Stimulated activated CD8-positive, alpha-beta memory T cell treated with anti-CD3 and anti-CD28 coated beads, Interleukin-7, amount 100 ng/mL, for 24 hours (primary cell): ENCODE measurements around the gene ACTL10.

Experiments
- DNase-seq: peaks from one replicate; pipeline ENCODE4 v3.0.0-alpha.2; 2020; ENCODE audit warnings: low read depth

Gene ACTL10

DNA sequence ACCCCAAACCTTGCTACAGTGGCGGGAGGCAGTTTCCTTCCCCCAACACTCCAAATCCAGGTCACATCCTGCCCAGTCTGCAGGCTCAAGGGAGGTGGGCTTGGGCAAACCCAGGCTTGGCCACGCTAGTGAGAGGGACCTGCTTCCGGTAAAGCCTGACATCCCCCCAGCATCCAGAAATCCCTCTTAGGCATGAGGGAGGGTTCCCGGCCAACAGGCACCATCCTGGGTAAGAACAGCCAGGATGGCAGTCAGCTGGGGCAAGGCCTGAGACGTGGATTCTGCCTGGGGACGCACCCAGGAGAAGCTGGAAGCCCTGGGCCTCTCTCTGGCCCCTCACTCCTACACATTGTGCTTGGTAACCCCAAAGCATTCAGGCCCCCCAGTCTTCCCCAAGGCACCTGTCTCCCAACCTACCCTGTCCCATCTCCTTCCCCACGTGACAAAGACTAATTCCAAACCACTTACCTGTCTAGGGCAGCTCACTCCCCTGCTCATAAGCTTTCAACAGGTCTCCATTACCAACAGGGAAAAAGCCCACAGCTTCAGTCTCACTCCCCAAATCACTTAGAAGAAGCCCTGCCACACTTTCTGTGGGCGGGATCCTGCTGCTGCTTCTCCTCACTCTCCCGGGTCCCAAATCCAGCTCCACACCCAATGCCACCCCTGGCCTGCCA is 2.5 kb upstream of the ACTL10 start:
- DNase-seq, result no peak

DNA sequence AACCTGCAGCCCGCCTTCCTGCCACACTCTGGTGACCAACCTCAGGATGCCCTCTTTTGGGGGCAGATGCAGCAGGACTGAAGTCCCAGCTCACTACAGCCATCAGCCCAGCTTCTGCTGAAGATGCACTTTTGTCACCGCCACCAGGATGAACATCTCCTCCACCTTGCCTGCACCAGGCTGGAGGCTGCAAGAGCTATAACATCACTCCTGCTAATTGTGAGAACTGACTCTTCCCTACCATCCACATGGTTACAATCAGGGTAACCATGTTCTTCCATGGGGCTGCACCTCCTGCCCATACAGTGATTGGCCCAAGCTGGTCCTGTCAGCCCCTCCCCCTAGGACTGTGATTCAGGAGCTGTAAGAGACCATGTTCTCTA is 2.0 kb upstream of the ACTL10 start:
- DNase-seq, result no peak

DNA sequence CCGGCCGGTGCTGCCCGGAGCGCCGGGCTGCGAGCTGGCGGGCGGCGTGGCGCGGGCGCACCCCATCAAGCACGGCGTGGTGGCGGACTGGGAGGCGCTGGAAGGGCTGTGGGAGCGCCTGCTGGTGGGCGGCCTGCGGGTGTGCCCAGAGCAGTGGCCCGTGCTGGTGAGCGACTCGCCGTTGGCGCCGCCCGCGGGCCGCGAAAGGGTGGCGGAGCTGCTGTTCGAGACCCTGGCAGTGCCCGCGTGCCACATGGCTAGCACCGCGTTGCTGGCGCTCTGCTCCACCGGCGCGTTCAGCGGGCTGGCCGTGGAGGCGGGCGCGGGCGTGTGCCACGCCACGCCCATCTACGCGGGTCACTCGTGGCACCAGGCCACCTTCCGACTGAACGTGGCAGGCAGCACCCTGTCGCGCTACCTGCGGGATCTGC is 517 bp downstream of the ACTL10 start:
- DNase-seq, result no peak

DNA sequence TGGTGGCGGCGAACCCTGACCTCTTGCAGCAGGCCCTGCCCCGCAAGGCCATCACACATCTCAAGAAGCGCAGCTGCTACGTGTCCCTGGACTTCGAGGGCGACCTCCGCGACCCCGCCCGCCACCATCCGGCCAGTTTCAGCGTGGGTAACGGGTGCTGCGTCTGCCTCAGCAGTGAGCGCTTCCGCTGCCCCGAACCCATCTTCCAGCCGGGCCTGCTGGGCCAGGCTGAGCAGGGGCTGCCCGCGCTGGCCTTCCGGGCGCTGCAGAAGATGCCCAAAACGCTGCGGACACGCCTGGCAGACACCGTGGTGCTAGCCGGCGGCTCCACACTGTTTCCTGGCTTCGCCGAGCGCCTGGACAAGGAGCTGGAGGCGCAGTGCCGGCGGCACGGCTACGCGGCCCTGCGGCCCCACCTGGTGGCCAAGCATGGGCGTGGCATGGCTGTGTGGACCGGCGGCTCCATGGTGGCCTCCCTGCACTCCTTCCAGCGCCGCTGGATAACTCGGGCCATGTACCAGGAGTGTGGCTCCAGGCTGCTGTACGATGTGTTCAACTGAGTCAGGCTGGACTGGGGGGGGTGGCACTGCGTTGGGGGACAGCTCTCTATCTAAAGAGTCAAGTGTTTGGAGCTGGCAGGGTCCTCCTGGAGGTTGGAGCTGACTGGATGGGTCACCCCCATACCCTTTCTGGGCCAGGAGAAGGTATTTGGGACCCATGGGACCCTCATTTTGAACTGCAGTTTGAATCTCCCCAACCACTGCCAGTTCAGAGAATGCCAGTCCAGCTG is 1.1 kb downstream of the ACTL10 start:
- peak; percentile 50 for DNase-seq

DNA sequence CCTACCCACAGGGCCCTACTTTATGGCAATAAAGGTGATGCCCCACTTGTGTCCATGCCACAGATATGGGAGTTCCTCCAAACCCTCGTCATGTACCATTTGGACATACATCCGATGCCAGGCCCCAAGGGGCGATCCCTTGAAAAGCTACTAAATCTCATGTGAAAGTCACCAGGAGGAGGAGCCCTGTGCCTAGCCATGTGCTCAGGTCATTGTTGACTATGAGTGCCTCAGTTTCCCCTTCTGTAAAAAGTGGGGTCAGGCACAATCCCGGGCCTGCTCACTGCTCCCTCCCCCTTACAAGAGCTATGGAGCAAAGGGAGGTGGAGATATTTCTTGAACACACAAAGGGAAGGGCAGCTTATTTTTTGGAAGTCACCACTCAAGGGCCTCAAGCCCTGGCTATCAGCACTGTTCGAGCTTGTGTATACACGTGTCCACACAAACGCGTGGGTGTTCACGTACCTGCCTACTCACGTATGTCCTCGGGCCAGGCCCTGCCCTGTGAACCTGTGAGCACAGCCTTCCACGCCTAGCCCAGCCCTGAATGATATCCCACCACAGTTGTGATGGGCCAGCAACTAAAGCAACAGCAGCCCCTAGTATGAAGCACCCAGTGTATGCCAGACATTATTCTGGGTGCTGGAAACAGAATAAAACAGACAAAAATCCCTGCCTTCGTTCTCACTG is 1.9 kb downstream of the ACTL10 start:
- no peak for DNase-seq

DNA sequence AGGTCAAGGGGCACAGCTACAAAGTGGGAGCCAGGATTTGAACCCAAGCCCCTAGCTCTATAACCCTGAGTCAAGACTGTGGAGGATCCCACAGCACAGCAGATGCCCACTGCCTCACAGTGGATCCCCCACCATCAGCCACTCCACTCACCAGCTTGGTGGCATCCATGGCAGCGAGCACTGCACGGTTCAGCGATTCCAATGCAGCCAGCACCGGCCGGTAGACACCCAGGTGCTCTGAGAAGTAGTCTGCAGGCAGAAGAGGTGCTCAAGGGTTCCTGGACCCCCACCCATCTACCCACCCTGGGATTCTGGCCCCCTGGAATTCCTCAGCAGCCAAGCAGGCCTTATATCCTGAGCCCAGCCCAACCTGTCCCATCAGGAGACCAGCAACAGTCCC is 2.5 kb downstream of the ACTL10 start:
- no peak for DNase-seq

DNA sequence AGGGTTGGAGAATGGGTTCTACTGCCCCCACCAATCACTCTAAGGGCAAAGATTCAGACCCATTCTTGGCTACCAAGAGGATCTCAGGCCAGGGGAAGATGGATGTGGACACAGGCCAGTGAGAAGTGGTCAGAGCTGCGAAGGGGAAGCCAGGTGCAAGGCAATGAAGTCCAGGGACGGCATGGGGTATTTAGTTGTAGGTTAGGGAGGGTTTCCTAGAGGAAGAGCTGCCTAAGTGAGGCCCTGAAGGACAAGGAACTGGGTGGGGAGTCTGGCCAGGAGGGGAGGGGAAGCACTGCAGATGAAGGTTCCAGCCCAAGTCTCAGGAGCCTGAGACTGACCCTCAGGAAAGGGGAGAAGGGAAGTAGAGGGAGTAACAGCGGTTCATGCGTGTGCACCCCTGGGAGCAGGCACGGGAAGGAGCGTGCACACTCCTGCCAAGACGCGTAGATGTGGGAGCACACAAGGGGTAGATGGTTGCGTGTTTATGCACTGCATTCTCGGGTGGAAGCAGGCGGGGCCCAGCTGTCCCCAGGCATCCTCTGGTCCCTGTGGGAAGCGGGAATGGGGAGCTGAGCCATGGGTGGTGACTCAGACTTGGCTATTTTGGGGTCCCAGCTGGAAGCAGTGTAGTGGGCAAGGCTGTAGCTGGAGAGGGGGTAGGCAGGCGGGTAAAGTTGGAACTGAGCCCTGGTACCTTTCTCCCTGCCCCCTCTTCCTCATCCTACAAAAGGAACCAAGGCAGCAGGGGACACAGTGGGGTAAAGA is 3.3 kb downstream of the ACTL10 start:
- no peak for DNase-seq

DNA sequence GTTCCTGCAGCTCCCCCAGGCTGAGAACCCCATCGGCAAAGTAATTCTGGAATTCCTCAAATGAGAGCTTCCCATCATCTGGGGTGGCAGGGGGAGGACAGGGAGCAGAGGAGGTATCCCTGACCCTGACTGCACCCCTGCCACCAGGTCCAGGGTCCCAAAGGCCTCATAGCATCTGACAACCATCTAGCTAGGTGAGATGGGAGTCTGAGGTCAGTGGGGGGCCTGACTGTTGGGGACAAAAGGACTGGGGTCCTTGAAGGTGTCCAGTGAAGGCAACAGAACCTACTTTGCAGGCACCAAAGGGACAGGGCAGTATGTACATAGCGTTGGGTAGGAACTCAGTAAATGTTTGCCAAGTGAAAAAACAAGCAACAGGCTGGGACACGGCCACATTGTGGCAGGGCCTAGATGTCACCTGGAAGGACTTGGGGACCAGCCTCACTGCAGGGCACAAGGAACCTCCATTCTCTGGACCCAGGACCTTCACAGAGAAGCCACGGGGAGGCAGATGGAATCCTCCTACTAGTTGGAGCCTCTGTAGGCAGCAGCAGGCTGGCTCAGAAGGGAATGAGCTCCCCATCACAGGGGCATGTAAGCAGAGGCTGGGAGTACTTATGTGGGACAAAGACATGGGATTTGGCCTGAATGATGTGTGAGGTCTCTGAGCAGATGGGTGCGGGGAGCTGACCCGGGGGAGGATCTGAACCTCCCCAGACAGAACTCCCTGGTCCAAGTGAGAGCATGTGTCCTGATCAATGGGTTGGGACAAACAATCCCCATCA is 4.2 kb downstream of the ACTL10 start:
- no peak for DNase-seq

DNA sequence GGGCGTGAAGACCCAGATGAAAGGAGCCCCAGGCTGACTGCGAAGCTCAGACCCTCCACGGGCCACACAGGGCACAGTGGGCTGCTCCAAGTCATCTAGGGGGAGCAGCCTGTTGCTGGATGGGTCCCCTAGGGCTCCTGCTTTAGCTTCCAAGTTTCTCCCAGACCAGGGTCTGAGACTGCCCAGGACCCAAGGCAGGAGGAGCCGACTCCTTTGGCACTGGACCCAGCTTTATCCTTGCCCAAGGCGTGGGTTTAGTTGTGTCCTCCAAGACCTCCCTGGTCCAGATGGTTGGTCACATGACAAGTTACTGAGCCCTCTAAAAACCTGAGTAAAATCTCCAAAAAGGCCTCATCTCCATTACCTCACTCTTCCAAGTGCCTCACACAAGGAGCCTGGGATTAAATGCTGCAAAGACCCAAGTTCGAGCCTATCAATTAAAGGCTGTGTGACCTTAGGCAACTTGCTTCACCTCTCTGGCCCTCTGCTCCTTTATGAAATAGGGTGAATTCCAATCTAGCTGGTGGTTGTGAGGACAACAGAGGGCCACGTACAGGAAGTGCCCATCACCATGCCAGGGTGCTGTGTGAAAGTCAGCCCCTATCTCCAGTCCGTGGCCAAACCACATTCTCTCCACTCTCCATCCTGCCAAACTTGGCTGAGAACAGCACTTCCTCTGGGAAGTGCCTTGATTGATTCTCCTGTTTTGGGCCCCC is 5.0 kb downstream of the ACTL10 start:
- DNase-seq, result no peak

DNA sequence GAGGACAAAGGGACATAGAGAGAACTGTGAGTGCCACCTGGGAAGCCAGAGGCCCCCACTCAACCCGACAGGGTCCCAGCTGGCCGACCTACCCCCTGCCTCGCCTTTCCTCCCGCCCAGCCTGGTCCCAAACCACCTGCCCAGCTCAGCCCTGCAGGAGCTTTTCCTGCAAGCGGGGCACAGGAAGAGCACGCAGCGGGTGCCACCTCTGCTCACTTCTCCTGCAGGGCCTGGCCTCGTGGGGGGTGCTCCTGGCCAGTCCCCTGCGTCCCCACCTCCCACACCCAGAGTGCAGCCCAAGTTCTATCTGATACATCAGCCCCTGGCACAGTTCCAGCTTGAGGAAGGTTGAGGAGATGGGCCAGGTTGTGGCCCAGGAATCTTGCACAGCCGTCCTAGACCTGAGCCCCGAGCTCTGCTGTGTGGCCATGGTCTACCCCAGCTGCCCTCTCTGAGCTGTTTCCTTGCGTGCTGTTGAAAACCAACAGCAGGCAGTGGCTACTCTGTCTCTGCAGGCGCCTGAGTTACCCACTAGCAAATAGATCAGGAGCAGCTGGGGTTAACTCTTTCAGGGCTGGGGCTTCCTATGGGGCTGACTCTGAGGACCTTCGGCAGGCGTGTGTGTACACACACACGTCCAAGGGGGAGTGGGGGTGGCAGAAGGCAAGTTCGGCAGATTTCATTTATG is 5.8 kb downstream of the ACTL10 start:
- no peak for DNase-seq

DNA sequence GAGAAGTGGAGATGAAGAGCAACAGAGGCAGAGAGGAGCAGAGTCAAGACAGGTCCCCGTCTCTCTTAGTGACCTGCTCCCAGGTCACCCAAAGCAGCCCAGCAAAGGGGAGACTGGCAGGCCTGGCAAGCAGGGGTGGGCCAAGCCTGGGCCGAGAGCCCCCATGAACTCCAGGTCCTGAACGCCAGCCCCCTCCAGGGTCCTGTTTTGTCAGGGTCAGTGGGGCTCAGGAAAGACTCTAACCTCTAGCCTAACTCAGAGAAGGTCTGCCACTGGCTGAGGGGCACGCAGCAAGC is 6.3 kb downstream of the ACTL10 start:
- no peak for DNase-seq

DNA sequence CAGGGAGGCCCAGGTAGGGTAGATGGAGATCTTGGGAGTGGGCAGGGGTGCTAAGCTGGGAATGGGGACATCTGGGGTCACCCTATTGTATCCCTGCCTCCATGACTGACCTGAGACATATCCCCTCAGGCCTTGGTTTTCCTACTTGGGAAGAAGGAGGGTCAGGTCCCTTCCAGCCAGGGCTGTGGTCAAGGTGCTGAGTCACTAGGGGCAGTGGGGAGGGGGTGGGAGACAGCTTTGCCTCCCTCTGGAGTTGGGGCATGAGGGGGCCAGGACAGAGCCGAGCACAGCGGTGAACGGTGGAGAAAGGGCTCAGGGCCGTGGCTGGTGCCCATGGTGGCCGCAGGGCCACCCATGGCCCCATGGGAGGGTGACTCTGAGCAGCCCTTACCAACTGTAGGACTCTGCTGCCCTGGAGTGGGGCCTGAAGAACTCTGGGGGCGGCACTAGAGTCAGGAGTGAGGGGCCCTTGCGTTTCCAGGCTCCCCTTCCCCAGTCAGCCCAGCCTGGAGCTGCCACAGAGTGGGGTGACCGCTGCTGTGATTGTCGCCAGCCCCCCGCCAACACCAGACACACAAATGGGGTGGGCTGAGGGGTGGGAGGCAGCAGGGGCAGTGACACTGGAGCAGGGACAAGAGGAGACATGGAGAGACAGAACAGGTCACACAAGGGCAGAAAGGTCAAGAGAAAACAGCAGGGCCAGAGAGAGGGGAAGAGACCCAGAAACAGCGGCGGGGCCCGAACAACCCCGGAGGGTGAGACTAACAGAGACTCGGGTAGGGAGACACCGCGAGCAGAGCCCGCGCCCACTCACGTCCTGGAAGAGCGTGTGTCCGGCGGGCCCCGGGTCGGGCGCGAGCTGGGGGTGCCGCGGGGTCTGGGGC is 6.9 kb downstream of the ACTL10 start:
- DNase-seq, result no peak

DNA sequence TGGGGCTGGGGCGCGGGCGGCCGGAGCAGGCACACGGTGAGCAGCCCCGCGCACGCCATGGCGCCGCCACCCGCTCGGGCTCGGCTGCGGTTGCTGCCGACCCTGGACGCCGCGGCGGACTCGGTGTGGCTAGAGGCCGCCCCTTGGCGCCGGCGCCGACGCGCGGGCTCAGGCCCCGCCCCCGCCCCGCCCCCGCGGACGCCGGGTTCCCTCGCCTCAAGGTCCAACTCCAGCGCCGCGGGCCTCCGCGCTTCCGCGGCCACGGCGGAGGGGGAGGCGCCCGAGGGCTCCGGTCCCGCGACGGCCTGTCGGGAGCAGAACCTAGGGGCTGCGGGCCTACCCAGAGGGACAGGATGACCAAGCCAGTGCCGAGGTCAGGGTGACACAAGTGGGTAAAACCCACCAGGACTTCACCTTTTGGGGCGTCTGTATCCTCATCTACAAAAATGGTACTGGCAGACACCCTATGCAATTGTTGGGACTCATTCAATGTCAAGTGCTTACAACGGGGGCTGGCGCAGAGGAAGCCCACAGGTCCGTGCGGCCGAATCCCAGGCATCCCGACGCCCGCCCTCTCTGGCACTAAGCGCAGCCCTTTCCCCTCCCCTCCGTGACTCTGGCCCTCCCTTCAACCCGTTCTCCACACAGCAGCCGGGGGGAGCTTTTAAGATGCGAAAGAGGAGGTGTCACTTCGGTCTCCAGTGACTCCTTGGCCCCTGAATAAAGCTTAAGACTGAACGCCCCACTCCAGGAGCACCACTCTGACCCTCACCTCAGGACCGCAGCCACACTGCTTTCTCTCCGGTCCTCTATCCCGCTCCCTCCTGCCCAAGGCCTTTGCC is 7.8 kb downstream of the ACTL10 start, which contains the start of gene NECAB3:
Gene NECAB3 (minus strand): TSS at position 135 of the 842 bp plus-strand sequence. CDS start 76 bp downstream, at position 59.
- DNase-seq, result no peak

DNA sequence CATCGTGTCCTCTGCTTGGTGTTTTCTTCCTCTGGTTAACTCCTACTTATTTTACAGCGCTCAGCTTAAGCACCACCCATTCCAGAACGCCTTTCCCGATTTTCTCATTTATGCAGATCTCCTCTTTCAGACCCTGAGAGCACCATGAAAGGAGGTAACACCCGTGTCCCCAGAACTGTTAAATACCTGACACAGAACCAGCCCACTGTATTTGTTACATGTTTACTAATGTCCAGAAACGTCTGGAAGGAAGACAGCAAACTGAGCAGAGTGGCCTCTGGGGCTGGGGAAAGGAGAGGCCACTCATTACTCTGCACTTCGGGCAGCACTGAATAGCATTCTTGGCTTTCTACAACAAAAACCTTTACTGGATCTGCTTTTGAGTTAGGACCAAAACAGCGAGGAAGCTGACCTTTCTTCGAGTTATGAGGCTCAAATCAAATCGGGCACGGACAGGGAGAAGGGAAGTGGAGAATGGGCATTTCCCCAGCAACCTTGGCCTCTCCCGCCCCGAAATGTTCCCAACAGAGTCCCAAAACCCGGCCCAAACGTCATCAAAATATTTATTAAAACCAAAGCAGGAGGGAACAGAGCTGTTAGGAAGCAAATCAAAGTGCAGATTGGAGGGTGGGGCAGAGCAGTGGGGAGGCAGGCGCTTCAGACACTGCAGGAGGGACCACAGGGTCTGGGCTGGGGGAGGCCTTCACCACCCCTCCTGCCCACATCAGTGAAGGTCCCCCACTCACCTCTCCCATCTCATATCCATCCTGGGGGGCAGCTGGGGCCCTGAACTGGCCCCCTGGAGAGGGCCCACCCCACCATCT is 8.6 kb downstream of the ACTL10 start:
- DNase-seq, result no peak

DNA sequence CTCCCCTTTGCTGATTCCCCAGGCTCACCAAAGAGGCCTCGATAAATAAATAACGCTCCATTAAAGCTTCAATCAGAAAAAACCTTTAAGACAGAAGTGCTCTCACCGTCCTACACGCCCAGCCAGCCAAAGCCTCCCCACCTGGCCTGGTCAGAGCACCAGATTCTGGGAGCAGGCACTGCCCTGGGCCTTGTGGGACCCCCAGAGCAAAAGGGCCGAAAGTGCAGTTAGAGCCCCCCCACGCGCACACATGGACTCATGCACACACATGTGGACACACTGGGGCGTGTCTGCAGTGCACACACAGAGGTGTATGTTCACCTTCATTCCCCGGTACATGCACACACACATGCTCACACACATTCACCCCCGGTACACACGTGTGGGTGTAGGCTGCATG is 9.4 kb downstream of the ACTL10 start:
- DNase-seq, result no peak

DNA sequence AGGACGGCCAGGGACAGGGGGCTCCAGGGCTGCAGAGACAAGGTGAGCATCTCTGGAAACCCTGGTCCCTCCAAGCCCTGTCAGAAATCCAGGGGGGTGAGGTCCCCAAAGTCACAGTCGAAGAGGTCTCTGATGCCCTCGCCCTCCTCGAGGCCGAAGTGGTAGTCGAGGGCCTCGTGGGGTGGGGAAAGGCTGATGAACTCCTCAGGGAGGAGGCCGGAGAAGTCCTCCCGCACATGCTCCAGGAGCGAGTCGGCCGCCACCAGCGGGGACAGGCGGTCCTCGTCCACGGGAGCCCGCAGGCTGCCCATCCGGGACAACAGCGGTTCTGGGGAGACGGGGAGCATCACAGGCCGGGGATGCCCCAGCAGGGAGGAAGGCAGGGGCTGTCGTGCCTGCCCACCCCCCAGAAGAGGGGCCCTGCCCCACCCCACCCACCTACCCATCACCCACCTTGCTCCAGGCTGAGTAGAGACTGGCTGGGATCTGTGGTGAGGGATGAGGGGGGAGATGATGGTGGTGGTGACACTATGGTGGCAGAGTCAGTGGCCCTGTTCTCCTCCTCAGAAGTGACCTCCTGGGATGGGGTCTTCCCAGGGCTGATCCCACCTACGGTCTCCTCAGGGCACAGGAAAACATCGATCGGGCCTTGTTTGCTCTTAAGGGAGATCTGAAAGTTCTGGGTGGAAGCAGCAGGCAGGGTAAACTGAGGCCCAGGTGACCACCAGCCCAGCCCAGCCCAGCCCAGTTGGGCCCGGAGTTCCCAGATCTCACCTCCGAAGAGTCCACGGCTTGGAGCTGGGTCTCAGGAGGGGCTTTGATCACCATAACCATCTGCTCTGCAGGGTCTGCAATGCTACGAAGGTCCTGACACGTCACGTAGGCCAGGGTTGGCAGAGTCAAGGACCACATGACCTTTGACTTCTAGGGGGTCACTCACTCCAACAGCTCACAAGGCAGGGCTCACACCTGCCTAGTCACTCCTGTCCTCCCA is 10.2 kb downstream of the ACTL10 start:
- DNase-seq, result no peak
